NCI-H146 treated with DMSO at 0.1 percent for 48 hours (cell line): Measurements from ENCODE around the gene POLR2J.
A peak's percentile ranks its signal among the peaks of the same experiment; 100 is the strongest.
"Not testable (repeated sequence)": the region's sequence is repeated elsewhere in the genome, so short reads cannot be mapped to it uniquely, and the experiment has no call there.

Experiments
- DNase-seq: peaks from one replicate; lab custom pipeline; 2025; ENCODE audit not compliant: unreplicated experiment; lab: John Stamatoyannopoulos, UW

The POLR2J gene

DNA sequence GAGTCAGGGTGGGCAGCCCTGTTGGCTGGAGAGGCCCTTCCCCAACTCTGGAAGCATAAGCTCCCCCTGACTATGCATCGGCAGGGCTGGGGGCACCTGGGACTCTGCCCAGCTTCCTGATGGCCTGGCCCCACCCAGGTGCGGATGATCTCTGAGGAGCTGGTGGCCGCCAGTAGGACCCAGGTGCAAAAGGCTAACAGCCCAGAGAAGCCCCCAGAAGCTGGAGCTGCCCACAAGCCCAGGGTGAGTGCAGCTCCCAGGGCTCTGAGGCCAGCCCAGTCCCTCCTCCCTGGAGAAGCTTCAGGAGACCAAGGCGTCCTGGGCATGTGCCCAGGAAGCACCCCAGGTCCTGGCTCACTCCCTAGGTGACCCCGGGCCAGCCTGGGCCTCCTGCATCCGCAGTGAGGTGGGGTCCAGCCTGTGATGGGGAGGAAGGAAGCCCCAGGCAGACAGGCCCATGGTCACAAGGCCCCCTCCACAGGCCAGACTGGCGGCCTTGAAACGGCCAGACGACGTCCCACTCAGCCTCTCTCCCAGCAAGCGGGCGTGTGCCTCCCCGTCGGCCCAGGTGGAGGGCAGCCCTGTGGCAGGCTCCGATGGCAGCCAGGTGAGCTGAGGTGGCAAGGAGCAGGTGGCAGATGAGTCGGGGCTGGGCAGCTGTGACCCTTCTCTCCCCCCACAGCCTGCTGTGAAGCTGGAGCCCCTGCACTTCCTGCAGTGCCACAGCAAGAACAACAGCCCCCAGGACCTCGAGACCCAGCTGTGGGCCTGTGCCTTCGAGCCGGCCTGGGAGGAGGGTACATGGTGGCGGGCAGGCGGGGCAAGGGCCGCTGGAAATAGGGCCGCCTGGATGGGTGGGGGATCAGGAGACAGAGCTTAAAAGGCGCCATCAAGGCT, 10.9 kb downstream of the POLR2J start:
- DNase-seq, result no peak

DNA sequence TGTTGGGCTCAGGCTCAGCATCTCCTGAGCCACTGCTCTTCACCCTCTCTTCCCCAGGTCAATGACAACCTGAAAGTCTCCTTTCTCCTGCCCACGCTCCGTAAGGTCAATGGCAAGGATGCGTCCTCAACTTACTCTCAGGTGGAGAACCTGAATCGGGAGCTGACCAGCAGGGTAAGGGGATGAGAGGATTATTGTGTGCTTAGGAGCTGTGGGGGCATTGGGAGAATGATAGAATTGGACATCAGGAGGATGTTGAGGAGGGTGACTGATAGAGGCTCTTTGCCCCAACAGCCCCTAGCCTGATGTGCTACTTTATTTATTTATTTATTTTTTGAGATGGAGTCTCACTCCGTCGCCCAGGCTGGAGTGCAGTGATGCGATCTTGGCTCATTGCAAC, 12.6 kb downstream of the POLR2J start:
- DNase-seq, result no peak

DNA sequence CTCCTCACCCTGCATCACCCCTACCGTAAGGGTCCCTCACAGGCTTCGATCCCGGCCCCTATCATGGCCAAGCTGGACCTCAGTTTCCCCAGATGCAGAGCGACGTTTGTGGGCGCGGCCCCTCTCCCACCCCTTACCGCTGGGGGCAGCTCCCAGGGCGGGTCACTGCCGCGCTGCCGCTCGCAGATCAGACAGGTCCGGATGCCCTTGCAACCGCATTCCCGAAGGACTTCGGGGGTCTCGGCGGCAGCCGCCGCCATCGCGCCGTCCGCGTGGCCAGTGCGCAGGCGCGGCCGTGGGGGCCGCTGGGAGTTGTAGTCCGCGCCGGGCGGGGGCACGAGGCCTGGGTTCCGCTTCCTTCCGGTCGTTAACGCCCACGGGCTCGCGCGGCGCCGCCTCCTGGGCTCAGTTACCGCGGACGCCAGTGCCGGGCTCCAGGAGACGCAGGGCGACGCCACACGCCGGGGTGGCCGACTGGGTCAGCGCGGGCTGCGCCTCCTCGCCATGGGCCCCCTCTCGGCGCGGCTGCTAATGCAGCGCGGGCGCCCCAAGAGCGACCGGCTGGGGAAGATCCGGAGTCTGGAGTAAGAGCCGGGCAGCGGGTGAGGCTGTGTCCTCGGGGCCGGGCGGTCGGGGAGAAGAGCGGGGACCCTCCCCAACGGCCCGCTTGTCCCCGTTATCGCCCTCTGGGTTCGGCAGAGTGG, 14.0 kb downstream of the POLR2J start, which contains the start of the genes ALKBH4 and LRWD1:
TSS of gene ALKBH4 (minus strand) at position 287 of the 704 bp plus-strand sequence. CDS start at position 260, 27 bp downstream.
TSS of gene LRWD1 (plus strand) at position 408 of the 704 bp plus-strand sequence. CDS start at position 505, 97 bp downstream.
- DNase-seq, result peak; percentile 73

DNA sequence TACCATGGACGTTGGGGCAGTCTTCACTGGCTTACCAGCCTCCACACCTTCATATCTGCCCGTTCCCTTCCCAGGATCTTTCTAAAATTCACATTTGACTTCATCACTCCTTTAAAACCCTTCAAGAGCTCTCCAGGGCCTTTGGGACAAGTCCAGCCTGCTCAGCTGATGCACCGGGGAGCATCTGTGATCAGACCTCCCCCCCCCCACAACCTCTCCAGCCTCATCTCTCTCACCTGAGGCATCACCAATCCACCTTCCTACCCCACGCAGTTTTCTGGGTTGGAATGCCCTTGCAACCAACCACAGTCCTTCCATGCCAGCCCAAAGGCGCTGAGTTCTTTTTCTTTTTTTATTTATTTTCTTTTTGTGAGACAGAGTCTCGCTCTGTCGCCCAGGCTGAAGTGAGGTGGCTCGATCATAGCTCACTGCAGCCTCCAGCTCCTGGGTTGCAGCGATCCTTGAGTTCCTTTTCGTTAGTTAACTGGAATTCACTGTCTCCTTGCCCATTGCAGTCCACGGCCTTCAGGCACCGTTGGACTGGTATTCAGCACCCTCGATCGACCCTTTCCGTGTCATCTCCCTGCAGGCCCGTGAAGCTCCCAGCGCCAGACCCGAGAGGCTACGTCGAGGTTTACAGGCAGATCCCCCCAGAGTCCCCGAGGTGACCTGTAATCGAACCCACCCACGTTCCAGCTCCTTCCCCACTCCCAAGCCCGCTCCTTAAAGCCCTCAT, 14.7 kb downstream of the POLR2J start:
- no peak for DNase-seq

DNA sequence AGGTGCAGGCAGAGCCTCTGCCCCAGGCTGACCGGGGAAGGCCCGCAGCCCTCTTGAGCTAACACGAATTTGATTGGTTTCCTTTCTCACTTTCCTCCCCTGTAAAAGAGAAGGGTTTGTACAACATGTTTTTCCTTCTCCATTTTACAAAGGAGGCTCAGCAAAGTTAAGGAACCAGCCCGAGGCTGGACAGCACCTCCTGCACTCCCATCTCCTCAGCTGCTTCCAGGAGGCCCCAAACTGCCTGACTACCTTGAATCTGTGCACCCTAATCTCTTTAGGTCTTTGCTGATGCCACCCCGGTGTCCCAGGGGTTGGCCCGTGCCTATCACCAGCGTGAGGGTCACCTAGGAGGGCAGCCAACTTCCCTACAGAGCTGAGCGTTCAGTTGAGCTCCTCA, 18.3 kb downstream of the POLR2J start:
- no peak for DNase-seq

DNA sequence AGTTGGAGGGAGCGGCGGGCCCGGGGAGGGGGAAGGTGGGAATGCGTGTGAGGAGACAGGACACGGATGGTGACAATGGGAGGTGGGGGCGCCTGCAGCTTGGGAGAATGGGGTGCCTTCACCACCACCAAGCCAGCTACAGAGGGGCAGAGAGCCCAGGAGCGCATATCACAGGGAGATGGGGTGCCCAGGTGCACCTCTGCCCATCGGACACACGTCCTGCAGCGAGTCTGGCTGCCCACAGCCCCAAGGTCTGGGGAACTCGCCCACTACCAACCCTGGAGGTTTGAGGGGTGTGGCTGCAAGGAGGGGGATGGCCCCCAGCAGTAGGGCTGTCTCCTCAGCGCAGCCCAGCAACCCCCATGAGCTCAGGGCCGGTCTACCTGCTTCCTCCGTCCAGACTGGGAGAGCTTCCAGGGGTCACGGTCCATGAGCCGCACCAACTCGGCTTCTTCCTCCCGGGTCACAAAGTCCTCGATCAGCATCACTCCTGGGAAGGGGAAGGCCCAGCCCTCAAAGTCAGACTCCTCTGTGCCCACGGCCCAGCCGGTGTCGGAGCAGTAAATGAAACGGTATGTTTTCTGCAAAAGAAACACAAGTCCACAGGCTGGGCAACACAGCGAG, 19.4 kb downstream of the POLR2J start:
- no peak for DNase-seq

DNA sequence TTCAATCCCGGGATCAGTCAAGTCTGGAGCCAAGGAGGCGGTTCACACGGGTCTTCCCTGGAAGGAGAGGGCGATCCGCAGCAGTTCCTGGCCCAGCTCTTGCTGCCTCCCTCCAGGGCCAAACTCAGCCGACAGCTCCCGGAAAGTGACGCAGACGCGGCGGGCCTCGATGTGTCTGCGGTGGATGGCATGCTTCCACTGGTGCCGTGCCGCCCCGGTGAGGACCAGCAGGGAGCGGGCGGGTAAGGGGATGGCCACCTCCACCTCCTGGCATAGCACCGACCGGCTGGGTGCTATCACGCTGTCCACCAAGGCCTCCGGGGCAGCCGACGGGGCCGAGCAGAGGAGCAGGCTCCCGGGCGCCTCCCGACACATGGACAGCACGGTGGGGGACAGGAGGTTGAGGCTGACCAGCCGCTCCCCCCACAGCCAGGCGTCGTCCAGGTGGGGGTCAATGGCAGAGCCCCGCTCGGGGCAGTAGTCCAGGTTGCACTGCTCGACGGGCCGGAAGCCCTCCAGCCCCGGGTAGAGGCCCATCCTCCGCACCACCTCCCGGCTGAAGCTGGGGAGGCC, 21.3 kb downstream of the POLR2J start:
- DNase-seq, result no peak

DNA sequence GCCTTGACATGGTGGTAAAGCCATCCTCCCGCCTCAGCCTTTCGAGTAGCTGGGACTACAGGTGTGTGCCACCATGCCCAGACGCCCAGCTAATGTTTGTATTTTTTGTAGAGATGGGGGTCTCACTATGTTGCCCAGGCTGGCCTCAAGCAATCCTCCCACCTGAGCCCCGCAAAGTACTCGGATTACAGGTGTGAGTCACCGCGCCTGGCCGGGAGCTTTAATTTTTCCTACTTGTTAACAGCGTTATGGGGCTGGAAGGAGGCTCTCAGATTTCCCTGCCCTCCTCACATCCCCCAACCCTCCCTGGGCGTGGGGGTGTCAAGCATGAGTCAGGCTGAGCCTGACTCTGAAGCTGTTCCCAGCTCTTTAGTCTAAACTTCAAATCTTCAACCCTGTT, 22.4 kb downstream of the POLR2J start:
- no peak for DNase-seq

DNA sequence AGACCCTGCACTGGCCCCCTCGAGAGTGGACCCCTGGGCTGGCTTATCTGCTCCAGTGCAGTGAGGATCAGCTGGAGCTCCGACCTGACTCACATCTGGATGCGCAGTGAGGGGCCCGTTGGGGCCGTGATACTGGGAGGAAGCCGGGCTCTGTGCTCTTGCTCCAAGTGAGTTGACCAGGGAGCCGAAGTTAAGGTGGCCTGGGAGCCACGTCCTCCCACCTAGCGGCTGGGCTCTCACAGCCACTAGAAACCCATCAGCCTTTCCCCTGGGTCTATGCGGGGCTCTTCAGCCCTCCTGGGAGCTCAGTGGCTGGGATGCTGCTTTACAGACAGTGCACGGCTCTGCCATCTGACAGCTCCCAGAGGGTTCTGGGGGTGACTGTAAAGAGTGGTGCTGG, 23.1 kb downstream of the POLR2J start:
- DNase-seq, result no peak

DNA sequence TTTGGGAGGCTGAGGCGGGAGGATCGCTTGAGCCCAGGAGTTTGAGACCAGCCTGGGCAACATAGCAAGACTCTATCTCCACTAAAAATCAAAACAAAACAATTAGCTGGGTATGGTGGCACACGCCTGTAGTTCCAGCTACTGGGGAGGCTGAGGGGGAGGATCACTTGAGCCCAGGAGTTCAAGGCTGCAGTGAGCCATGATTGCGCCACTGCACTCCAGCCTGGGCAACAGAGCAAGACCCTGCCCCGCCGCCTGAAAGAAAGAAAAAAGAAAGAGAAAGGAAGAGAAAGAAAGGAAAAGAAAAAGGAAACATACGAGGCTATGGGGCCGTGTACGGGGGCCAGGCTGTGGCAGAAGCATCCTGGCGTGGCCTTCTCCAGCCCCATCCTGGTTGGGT, 23.8 kb downstream of the POLR2J start:
- not testable (repeated sequence) for DNase-seq

DNA sequence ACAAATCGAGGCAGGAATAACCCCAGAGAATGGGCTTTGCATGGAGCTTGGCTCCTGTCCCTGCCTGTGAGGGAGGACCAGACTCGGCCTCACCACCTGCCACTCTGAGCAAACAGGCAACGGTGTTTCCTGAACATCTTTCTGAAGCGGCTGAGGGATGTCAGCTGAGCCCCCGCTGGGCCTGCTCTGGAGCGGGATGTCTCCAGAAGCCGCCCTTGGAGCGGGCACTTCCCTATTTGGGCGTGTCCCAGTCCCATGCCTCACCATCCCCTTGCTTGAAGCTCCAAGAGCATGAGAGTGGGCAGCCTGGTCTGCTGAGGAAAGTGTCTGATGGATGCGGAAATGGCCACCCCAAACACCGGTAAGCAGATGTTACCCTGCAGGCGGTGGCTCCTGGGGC, 24.3 kb downstream of the POLR2J start:
- DNase-seq, result peak; percentile 19

DNA sequence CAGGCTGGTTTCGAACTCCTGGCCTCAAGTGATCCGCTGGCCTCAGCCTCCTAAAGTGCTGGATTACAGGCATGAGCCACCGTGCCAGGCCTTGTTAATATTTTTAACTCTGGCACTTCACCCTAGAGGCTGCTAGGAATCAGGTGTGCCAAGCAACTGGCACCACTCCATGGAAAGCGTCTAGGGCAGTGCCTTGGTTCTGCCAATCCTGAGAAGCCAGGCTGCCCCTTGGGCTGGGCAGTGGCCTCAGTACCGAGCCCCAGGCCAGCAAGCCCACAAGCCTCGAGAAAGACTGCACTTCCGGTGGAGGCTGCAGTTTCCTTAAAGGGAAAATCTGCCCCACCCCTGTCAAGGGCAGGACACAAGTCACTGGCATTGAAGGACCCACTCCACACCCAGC, 25.4 kb downstream of the POLR2J start:
- no peak for DNase-seq

DNA sequence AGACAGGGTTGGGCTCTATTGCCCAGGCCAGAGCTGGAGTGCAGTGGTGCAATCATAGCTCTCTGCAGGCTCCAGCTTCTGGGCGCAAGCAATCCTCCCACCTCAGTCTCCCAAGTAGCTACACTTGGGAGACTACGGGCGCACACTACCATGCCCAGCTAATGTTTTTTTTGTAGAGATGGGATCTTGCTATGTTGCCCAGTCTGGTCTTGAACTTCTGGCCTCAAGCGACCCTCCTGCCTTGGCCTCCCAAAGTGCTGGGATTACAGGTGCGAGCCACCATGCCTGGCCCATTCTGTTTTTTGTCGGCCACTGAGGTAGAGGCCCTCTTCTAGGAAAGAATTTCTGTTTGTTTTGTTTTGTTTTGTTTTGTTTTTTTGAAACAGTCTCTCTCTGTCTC, 26.3 kb downstream of the POLR2J start:
- DNase-seq, result no peak

DNA sequence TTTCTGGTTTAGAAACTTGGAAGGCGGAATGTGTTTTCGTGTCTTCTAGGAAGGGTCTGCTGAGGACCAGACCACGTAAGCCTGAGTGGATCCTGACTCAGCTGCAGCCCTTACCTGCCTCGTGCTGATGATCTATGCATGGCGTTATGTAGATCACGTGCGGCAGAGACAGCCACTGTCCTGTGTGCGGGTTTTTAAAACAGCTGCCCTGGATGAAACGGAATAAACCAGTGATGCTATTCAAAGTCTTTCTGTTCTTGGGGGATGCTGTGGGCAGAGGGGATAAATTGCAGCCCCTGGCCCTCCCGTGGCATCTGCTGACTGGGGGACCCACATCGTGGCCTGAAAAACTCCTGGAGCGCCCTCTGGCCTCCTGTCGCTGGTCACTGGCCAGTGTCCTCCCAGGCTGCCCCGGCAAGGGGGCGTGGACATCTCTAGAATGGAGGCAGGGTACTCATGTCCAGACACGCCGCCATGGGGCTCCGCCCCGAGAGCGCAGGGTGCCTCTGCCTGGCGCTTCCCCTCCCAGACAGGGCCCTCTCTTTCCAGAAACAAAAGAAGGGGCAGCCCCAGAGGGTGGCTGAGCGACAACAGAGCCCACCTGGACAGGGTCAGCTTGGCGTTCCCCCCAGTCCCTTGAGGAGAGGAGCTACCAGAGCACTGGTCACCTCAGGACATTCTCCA, 27.2 kb downstream of the POLR2J start:
- peak; percentile 87 for DNase-seq

DNA sequence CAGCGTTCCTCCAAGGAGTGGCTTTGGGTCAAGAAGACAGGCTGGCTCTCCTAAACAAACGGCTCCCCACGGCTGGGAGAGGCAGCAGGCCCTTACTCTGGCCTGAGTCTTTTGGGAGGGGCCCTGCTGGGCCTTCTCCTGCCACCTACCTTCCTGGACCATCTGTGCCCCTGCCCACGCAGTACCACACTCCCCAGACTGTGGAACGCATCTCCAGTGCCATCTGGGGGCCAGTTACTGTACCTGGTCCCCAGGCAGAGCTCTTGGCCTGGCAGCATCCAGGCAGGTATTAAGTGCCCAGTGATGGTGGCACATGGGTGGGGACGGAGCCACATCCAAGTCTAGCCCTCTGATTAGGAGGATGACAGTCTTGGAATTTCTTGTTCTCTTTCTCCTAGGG, 28.5 kb downstream of the POLR2J start:
- DNase-seq, result no peak

DNA sequence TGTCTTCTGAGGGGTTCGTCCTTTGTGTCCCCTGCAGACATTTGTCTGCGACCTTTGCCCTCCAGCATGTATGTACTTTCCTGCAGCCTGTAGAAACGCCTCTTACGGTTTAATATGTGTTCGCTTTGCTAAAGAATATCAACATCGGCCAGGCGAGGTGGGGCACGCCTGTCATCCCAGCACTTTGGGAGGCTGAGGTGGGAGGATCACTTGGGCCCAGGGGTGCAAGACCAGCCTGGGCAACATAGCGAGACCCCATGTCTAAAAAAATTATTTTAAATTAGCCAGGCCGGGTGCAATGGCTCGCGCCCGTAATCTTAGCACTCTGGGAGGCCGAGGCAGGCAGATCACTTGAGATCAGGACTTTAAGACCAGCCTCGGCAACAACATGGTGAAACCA, 29.6 kb downstream of the POLR2J start:
- no peak for DNase-seq

DNA sequence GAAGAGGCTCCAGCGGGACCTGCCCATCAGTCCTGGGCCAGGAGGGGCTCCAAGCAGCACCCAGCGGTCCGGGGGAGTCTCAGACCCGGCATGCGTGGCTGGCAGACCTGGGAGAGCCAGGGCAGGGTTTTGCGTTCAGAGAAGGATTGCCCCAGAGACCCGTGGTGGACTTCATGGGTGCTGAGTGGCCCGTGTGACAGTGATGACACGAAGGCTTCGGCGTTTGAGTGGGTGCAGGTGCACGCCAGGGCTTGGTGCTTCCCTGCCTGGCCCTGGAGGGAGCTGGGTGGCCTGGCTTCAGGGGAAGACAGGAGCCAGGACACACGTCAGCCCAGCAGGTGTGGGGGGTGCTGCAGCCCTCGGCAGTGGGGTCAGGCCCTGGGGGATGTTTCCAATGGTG, 31.4 kb downstream of the POLR2J start:
- no peak for DNase-seq

DNA sequence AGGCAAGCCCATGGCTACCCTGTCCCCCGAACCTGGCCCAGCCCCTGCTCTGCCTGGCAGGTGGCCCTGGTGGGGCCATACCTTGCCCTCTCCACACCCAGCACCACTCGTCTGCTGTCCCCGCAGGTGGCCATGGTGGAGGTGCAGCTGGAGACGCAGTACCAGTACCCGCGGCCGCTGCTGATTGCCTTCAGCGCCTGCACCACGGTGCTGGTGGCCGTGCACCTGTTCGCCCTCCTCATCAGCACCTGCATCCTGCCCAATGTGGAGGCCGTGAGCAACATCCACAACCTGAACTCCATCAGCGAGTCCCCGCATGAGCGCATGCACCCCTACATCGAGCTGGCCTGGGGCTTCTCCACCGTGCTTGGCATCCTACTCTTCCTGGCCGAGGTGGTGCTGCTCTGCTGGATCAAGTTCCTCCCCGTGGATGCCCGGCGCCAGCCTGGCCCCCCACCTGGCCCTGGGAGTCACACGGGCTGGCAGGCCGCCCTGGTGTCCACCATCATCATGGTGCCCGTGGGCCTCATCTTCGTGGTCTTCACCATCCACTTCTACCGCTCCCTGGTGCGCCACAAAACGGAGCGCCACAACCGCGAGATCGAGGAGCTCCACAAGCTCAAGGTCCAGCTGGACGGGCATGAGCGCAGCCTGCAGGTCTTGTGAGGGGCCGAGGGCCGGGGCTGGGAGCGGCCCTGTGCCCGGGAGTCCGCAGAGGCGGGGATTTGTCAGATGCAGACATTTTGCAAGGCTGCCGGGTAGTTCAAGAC, 32.1 kb downstream of the POLR2J start:
- no peak for DNase-seq

DNA sequence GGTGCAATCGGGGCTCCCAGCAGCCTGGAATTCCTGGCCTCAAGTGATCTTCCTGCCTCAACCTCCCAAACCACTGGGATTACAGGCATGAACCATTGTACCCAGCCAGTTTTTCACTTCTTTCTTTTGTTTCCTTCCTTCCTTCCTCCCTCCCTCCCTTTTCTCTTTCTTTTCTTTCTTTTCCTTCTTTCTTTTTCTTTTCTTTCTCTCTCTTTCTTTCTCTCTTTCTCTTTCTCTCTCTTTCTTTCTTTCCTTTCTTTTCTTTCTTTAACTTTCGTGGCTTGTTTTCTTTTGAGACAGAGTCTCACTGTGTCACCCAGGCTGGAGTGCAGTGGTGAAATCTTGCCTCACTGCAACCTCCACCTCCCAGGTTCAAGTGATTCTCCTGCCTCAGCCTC, 33.0 kb downstream of the POLR2J start:
- DNase-seq, result no peak
